CD4-positive, alpha-beta T cell treated with Interleukin-6 at 100 ng/mL for 8 hours (primary cell): ENCODE data around the gene FOLH1.
"Not testable (repeated sequence)": the region's sequence is repeated elsewhere in the genome, so short reads cannot be mapped to it uniquely, and the experiment has no call there.

Experiments used
- DNase-seq: peaks from one replicate; pipeline ENCODE4 v3.0.0-alpha.2; 2020; ENCODE audit warnings: mixed read lengths, low spot score

The FOLH1 gene

GRCh38 chr11:49208006-49208721 lies at the start of gene FOLH1:
Gene FOLH1, minus strand, starts transcription at chr11:49208602. Its CDS starts 193 bp downstream, at chr11:49208409.
- DNase-seq: no peak

DNA sequence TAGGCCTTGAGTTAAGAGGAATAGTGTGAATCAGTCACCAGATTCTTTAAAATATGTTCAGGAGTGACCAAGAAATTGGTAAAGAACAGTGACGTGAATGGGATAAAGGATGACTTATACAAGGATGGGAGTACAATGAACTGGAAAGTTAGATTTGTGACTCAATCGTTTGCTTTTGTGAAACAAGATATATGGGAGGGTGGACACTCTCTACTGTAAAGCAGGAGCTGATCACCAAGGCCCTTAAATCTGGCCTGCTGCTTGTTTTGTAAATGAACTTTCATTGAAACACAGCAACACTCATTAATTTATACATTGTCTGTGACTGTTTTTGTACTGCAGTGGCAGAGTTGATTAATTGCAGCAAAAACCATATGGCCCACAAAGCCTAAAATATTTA lies 46.7 kb upstream of the FOLH1 start:
- DNase-seq: not testable (repeated sequence)

GRCh38 chr11:49251212-49251611 lies 42.8 kb upstream of the FOLH1 start:
- DNase-seq: not testable (repeated sequence)

GRCh38 chr11:49250398-49251115 lies 42.2 kb upstream of the FOLH1 start:
- not testable (repeated sequence) for DNase-seq

DNA sequence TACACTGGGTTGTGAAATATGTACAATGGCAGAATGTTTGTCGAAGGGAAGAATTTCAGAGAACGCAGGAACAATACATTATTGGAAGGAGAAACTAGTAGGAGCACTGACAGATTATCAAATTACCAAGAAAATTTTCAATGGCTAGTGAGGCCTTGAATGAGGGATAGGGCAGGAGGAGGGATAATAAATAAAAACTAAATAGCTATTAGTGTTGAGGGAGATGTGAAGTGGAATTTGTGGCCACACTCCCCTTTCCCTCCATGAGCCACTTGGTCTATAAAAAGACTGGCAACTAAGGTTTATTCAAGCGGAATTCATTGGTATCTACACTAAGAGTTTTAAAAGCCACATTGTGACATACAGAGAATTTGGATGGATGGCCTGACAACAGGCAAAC lies 41.0 kb upstream of the FOLH1 start:
- not testable (repeated sequence) for DNase-seq

GRCh38 chr11:49233685-49234084 lies 25.3 kb upstream of the FOLH1 start:
- not testable (repeated sequence) for DNase-seq

DNA sequence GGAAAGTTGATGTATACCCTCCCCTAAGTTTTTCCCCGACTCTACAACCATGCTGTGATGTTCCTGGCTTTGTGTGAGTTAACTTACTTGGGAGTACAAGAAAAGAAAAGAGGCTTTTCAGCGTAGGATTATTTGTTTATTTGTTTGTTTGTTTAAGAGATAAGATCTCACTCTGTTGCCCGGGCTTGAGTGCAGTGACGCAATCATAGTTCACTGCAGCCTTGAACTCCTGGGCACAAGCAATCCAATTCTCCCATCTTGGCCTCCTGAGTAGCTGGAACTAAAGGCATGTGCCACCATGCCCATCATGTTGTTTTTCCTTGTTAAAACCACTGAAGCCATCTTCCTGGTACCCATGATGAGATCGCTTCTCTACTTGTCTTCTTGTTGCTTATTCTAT lies 24.6 kb upstream of the FOLH1 start:
- not testable (repeated sequence) for DNase-seq

GRCh38 chr11:49231725-49232124 lies 23.3 kb upstream of the FOLH1 start:
- DNase-seq: not testable (repeated sequence)

GRCh38 chr11:49230534-49230933 lies 22.1 kb upstream of the FOLH1 start:
- DNase-seq: not testable (repeated sequence)

- not testable (repeated sequence) for DNase-seq
Measured at GRCh38 chr11:49230001-49230400, 21.6 kb upstream of the FOLH1 start.

GRCh38 chr11:49229136-49229535 lies 20.7 kb upstream of the FOLH1 start:
- not testable (repeated sequence) for DNase-seq

GRCh38 chr11:49225255-49225785 lies 16.9 kb upstream of the FOLH1 start:
- DNase-seq: not testable (repeated sequence)

- DNase-seq: no peak
Measured at GRCh38 chr11:49221112-49221511, 12.7 kb upstream of the FOLH1 start.

GRCh38 chr11:49213026-49213560 lies 4.7 kb upstream of the FOLH1 start:
- DNase-seq: no peak

- DNase-seq: not testable (repeated sequence)
Measured at GRCh38 chr11:49206999-49207398, 1.4 kb downstream of the FOLH1 start.

- DNase-seq: no peak
Measured at GRCh38 chr11:49202287-49202976, 6.0 kb downstream of the FOLH1 start.

GRCh38 chr11:49196775-49197174 lies 11.6 kb downstream of the FOLH1 start:
- not testable (repeated sequence) for DNase-seq

- DNase-seq: not testable (repeated sequence)
Measured at GRCh38 chr11:49196002-49196401, 12.4 kb downstream of the FOLH1 start.

- not testable (repeated sequence) for DNase-seq
Measured at GRCh38 chr11:49190287-49190686, 18.1 kb downstream of the FOLH1 start.

DNA sequence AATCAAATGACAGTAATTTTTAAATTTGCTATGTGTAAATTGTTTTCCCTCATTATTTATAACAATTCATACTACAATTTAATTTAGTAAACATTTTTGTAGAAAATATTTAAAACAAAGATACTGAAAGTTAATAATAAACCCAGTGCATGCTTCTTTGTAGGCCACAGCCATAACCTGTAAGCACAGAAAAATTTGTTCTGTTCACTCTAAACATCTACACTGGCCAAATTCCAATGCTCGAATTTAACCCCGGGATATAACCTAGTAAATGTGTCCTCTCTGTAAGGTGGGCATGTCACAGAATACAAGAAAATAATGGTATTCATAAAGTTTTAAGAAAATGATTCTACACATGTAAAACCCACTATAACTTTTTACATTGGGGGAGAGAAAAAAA lies 22.2 kb downstream of the FOLH1 start:
- not testable (repeated sequence) for DNase-seq

- DNase-seq: not testable (repeated sequence)
Measured at GRCh38 chr11:49185597-49185996, 22.8 kb downstream of the FOLH1 start.

- DNase-seq: not testable (repeated sequence)
Measured at GRCh38 chr11:49184756-49185155, 23.6 kb downstream of the FOLH1 start.
